Activated CD4-positive, alpha-beta T cell treated with anti-CD3 and anti-CD28 coated beads, Interleukin-2, amount 10 ng/mL, durations not matched to agents 24 days and 14 days (primary cell): Measurements from ENCODE around the gene NQO2. TPM values are rescaled to one million over a fixed set of nuclear protein-coding genes. Genes with fewer than 3 reads are reported as not detected.
"Not testable (repeated sequence)": the region's sequence is repeated elsewhere in the genome, so short reads cannot be mapped to it uniquely, and the experiment has no call there.

ENCODE experiments used
- DNase-seq: peaks from one replicate; pipeline ENCODE4 v3.0.0; 2022
- H3K27ac Mint-ChIP-seq: one replicate; pipeline ENCODE4 v1.8.0; 2022; ENCODE audit warnings: mild to moderate bottlenecking, mixed read lengths
- H3K27me3 Mint-ChIP-seq: one replicate; pipeline ENCODE4 v1.8.0; 2022; ENCODE audit warnings: mixed read lengths
- H3K36me3 Mint-ChIP-seq: one replicate; pipeline ENCODE4 v1.8.0; 2022; ENCODE audit warnings: low read depth, mild to moderate bottlenecking, mixed read lengths
- H3K4me1 Mint-ChIP-seq: one replicate; pipeline ENCODE4 v1.8.0; 2021; ENCODE audit warnings: mixed read lengths
- H3K4me3 Mint-ChIP-seq: one replicate; pipeline ENCODE4 v1.8.0; 2022; ENCODE audit warnings: mild to moderate bottlenecking, moderate library complexity, mixed read lengths
- H3K9me3 Mint-ChIP-seq: one replicate; pipeline ENCODE4 v1.8.0; 2021; ENCODE audit warnings: mixed read lengths
- intact Hi-C: fragments of 100-400 bp; cut with micrococcal nuclease; formaldehyde crosslinking; loops from one replicate; pipeline ENCODE4 v1.15.1; 2023
- total RNA-seq: library from RNA; stranded (reverse); gene quantifications from 2 replicates; pipeline ENCODE4 v1.2.3, GENCODE V29; 2022

Gene NQO2
- total RNA-seq, 1 donor from 2014 or later, result 29.1 TPM

DNA sequence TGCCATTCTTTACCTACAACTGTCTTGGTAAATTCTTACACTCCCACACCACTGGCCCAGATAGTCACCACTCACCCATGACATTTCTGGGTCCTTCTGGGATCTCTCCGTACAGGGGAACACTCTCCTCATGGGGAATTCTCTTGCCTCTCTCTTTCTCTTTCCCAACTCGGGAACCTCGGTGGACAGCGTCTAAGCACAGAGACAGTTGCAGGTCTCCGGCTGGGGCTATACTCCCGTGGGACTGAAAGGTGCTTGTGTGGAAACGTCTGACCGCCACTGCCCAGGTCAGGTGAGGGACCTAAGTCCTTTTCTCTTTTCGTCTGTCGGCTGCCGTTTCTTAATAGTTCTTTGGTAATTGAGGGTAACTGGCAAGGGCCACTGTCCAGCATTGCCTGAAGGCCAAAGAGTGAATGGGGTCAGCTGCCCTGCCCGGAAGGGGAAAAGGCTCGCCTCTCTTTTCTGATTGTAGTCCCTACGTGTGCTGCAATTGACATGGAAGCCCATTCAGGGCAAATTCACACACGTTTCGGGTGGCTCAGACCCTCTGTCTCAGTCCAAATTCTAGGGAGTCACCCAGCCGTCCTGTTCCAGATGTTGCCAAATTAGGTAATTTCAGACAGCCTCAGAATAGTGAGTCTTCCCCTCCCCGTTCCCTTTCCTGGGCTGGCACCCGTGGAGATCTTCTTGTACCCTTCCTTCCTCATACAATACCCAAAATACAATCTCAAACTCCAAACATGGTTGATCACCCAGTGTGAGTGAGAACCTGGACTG is 37.4 kb downstream of the NQO2 start:
- H3K27ac Mint-ChIP-seq, result no peak overlapping the region
- intact Hi-C loops, result no loop called here
- H3K27me3 Mint-ChIP-seq, result peaks cover 29% of the 10 kb centered on the region
- H3K4me1 Mint-ChIP-seq, result peaks cover under 1% of the 10 kb centered on the region
- H3K9me3 Mint-ChIP-seq, result peaks cover 9% of the 10 kb centered on the region
- no peak overlapping the region for H3K4me3 Mint-ChIP-seq
- no peak for DNase-seq
- H3K36me3 Mint-ChIP-seq, result no peaks in the 10 kb centered on the region

- no peak overlapping the region for H3K27ac Mint-ChIP-seq
- peaks cover 9% of the 10 kb centered on the region for H3K9me3 Mint-ChIP-seq
- DNase-seq, result no peak
- H3K4me1 Mint-ChIP-seq, result no peaks in the 10 kb centered on the region
- intact Hi-C loops, result no loop called here
- H3K4me3 Mint-ChIP-seq, result no peak overlapping the region
- peaks cover 24% of the 10 kb centered on the region for H3K27me3 Mint-ChIP-seq
- H3K36me3 Mint-ChIP-seq, result no peaks in the 10 kb centered on the region
Measured at GRCh38 chr6:3037638-3038365, 38.1 kb downstream of the NQO2 start.

DNA sequence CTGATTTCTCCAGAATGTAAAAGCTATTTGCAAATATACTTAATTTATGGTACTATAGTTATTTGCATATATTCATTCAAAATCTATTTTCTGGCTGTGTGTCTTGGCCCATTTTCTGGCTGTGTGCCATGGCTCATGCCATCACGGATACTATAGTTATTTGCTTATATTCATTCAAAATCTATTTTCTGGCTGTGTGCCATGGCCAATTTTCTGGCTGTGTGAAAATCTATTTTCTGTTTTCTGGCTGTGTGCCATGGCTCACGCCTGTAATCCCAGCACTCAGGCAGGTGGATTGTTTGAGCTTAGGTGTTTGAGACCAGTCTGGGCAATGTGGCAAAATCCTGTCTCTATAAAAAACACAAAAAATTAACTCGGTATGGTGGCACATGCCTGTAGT is 39.7 kb downstream of the NQO2 start:
- Mint-ChIP-seq H3K27me3 (peaks cover 23% of the 10 kb centered on the region), H3K4me1 (no peaks in the 10 kb centered on the region), H3K36me3 (no peaks in the 10 kb centered on the region), H3K27ac (no peak overlapping the region), H3K9me3 (peaks cover 6% of the 10 kb centered on the region), H3K4me3 (no peak overlapping the region)
- intact Hi-C loops, result no loop called here
- DNase-seq, result no peak

DNA sequence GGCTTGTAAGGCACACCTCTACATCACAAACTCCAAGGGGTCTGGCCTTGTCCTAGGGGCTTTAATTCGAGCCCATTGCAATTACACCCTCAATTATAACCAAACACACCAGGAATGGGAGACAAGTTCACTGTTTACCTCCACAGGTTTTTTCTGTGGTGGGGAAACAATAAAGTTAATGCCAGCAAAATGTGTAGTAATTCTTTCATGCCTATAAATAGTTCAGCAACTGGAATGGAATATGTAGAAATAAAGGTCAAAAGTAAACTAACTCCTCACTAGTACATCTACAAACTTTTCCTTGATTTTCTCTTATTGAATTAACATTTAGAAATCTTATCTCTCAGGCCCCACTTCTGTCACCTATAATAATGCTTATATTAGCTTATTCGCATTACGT is 41.5 kb downstream of the NQO2 start:
- peaks cover 1% of the 10 kb centered on the region for H3K9me3 Mint-ChIP-seq
- H3K27me3 Mint-ChIP-seq, result peaks cover 28% of the 10 kb centered on the region
- H3K4me3 Mint-ChIP-seq, result no peak overlapping the region
- DNase-seq, result no peak
- intact Hi-C loops, result no loop called here
- no peaks in the 10 kb centered on the region for H3K36me3 Mint-ChIP-seq
- no peak overlapping the region for H3K27ac Mint-ChIP-seq
- no peaks in the 10 kb centered on the region for H3K4me1 Mint-ChIP-seq

GRCh38 chr6:3041606-3042005 is 41.9 kb downstream of the NQO2 start:
- Mint-ChIP-seq H3K9me3 (no peaks in the 10 kb centered on the region), H3K27me3 (peaks cover 30% of the 10 kb centered on the region), H3K4me1 (no peaks in the 10 kb centered on the region), H3K4me3 (no peak overlapping the region), H3K27ac (no peak overlapping the region), H3K36me3 (no peaks in the 10 kb centered on the region)
- DNase-seq, result no peak
- intact Hi-C loops, result no loop called here

- Mint-ChIP-seq H3K4me1 (peaks cover 2% of the 10 kb centered on the region), H3K4me3 (no peak overlapping the region), H3K27ac (no peak overlapping the region), H3K27me3 (peaks cover 33% of the 10 kb centered on the region), H3K9me3 (no peaks in the 10 kb centered on the region), H3K36me3 (no peaks in the 10 kb centered on the region)
- intact Hi-C loops, result no loop called here
- DNase-seq, result no peak
Measured at GRCh38 chr6:3045369-3045768, 45.7 kb downstream of the NQO2 start.

GRCh38 chr6:3045777-3046176 is 46.1 kb downstream of the NQO2 start:
- Mint-ChIP-seq H3K27ac (no peak overlapping the region), H3K4me1 (peaks cover 2% of the 10 kb centered on the region), H3K9me3 (no peaks in the 10 kb centered on the region), H3K4me3 (no peak overlapping the region), H3K27me3 (peaks cover 33% of the 10 kb centered on the region), H3K36me3 (no peaks in the 10 kb centered on the region)
- intact Hi-C loops, result no loop called here
- DNase-seq, result no peak

DNA sequence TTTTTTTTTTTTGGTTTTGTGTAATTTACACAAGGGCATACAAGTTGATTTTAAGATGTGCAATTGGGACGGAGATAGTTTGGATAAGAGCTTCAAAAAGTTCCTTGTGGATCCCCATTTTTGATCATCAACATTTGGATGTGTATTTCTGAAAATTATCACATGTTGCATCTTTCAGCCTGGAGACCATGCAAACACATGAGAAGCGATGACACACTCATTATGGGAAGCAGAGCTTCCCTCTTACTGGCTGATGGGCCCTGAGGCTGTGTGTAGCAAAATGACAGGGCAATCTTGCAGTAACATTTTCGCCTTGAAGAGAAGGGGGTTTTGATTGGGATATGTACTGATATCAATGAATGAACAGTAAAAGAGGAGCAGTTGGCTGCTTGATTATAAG is 46.6 kb downstream of the NQO2 start:
- Mint-ChIP-seq H3K27me3 (peaks cover 31% of the 10 kb centered on the region), H3K36me3 (no peaks in the 10 kb centered on the region), H3K4me3 (no peak overlapping the region)

GRCh38 chr6:3048009-3048408 is 48.3 kb downstream of the NQO2 start:
- intact Hi-C loops, DNase-seq, H3K36me3 Mint-ChIP-seq, H3K9me3 Mint-ChIP-seq, H3K4me3 Mint-ChIP-seq, H3K4me1 Mint-ChIP-seq, H3K27ac Mint-ChIP-seq: not testable (repeated sequence)
- H3K27me3 Mint-ChIP-seq, result peaks cover 28% of the 10 kb centered on the region

More for the DNA sequence above, 46.6 kb downstream of the NQO2 start:
- intact Hi-C loops, result no loop called here
- Mint-ChIP-seq H3K9me3 (no peaks in the 10 kb centered on the region), H3K4me1 (peaks cover 2% of the 10 kb centered on the region), H3K27ac (no peak overlapping the region)
- no peak for DNase-seq

- intact Hi-C loops, result loop anchor here (1.0 kb wide), 2 partner anchors 29 to 53 kb away; partner anchors contain the start of gene NQO2
- Mint-ChIP-seq H3K9me3 (no peaks in the 10 kb centered on the region), H3K4me1 (peaks cover 28% of the 10 kb centered on the region), H3K36me3 (no peaks in the 10 kb centered on the region), H3K27me3 (peaks cover 10% of the 10 kb centered on the region), H3K4me3 (peak overlapping the region; percentile 82), H3K27ac (peak overlapping the region; percentile 68)
- DNase-seq, result no peak
Measured at GRCh38 chr6:3052481-3053230, 53.0 kb downstream of the NQO2 start.

DNA sequence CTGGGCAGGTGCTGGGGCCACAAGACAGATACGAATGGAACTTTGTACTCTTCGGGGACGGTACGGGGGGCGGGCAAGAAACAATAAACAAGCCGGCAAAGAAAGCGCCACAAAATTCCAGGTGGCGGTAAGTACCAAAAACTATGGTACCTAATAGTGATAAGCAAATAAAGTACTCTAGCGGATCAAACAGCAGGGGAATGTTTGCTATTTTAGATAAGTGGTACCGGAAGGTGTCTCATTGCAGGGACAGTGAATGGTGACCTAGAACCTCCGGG is 53.5 kb downstream of the NQO2 start:
- H3K4me1 Mint-ChIP-seq, result peaks cover 28% of the 10 kb centered on the region
- intact Hi-C loops, result loop anchor here (1.0 kb wide), 2 partner anchors 30 to 54 kb away; partner anchors contain the start of gene NQO2
- H3K4me3 Mint-ChIP-seq, result peak overlapping the region; percentile 82
- peak overlapping the region; percentile 68 for H3K27ac Mint-ChIP-seq
- peaks cover 14% of the 10 kb centered on the region for H3K27me3 Mint-ChIP-seq
- no peak for DNase-seq
- no peaks in the 10 kb centered on the region for H3K9me3 Mint-ChIP-seq
- H3K36me3 Mint-ChIP-seq, result no peaks in the 10 kb centered on the region

- intact Hi-C loops, result loop anchor here (2.0 kb wide), 1 partner anchor 264 kb away; no protein-coding TSS in a partner anchor
- H3K27ac Mint-ChIP-seq, result peak overlapping the region; percentile 49
- peaks cover 38% of the 10 kb centered on the region for H3K4me1 Mint-ChIP-seq
- H3K4me3 Mint-ChIP-seq, result peak overlapping the region; percentile 82
- H3K36me3 Mint-ChIP-seq, H3K27me3 Mint-ChIP-seq, H3K9me3 Mint-ChIP-seq: not testable (repeated sequence)
- DNase-seq, result peak; percentile 61
Measured at GRCh38 chr6:3054229-3055157, 54.8 kb downstream of the NQO2 start.

- Mint-ChIP-seq H3K4me1 (peaks cover 40% of the 10 kb centered on the region), H3K4me3 (peak overlapping the region; percentile 32)
- not testable (repeated sequence) for H3K27me3 Mint-ChIP-seq, H3K27ac Mint-ChIP-seq, DNase-seq, H3K9me3 Mint-ChIP-seq, H3K36me3 Mint-ChIP-seq
- intact Hi-C loops, result loop anchor here (2.0 kb wide), 1 partner anchor 264 kb away; no protein-coding TSS in a partner anchor
Measured at GRCh38 chr6:3055158-3055499, 55.4 kb downstream of the NQO2 start.
